ENCODE measurements around the gene SLC25A13. TPM values are rescaled to one million over a fixed set of nuclear protein-coding genes. Genes with fewer than 3 reads are reported as not detected.

SLC25A13 gene
- total RNA-seq, 2 experiments from 2014 or later, result 7.3 to 9.0 TPM

- Mint-ChIP-seq H3K27ac (no peak overlapping the region), H3K4me1 (ENCODE audit: low read depth) (no peaks in the 10 kb centered on the region), H3K9me3 (no peaks in the 10 kb centered on the region), H3K4me3 (no peak overlapping the region), H3K27me3 (no peaks in the 10 kb centered on the region), H3K36me3 (ENCODE audit: low read depth) (peaks cover 23% of the 10 kb centered on the region)
- POLR2A ChIA-PET, result no interaction called here
- no peak for TF ChIP-seq CTCF (IDR thresholded peaks at IDR 0.05)
- CTCF ChIA-PET, result no interaction called here
- intact Hi-C loops (cut with micrococcal nuclease), result no loop called here
- ATAC-seq, result no peak
- no peak for DNase-seq
These were observed 134.2 kb downstream of the SLC25A13 start for GRCh38 chr7:96187735-96188134.

GRCh38 chr7:96184783-96185182 is 137.1 kb downstream of the SLC25A13 start:
- ChIA-PET POLR2A (no interaction called here), CTCF (interaction anchor here (1.1 kb wide), 1 partner anchor 7 kb away, joined by 3 read pairs; no protein-coding TSS in a partner anchor)
- Mint-ChIP-seq H3K9me3 (no peaks in the 10 kb centered on the region), H3K27me3 (no peaks in the 10 kb centered on the region), H3K4me1 (ENCODE audit: low read depth) (no peaks in the 10 kb centered on the region), H3K36me3 (ENCODE audit: low read depth) (peaks cover 25% of the 10 kb centered on the region), H3K27ac (no peak overlapping the region), H3K4me3 (no peak overlapping the region)
- intact Hi-C loops (cut with micrococcal nuclease), result no loop called here
- TF ChIP-seq CTCF (IDR thresholded peaks at IDR 0.05), result no peak
- no peak for DNase-seq
- ATAC-seq, result no peak

GRCh38 chr7:96183163-96183670 is 138.7 kb downstream of the SLC25A13 start:
- H3K4me1 Mint-ChIP-seq (ENCODE audit: low read depth), result no peaks in the 10 kb centered on the region
- ChIA-PET CTCF (no interaction called here), POLR2A (no interaction called here)
- peaks cover 18% of the 10 kb centered on the region for H3K36me3 Mint-ChIP-seq (ENCODE audit: low read depth)
- ATAC-seq (no peak), DNase-seq (no peak)
- no peak for TF ChIP-seq CTCF (IDR thresholded peaks at IDR 0.05)
- no peaks in the 10 kb centered on the region for H3K27me3 Mint-ChIP-seq
- H3K9me3 Mint-ChIP-seq, result no peaks in the 10 kb centered on the region
- H3K27ac Mint-ChIP-seq, result no peak overlapping the region
- intact Hi-C loops (cut with micrococcal nuclease), result no loop called here
- no peak overlapping the region for H3K4me3 Mint-ChIP-seq

DNA sequence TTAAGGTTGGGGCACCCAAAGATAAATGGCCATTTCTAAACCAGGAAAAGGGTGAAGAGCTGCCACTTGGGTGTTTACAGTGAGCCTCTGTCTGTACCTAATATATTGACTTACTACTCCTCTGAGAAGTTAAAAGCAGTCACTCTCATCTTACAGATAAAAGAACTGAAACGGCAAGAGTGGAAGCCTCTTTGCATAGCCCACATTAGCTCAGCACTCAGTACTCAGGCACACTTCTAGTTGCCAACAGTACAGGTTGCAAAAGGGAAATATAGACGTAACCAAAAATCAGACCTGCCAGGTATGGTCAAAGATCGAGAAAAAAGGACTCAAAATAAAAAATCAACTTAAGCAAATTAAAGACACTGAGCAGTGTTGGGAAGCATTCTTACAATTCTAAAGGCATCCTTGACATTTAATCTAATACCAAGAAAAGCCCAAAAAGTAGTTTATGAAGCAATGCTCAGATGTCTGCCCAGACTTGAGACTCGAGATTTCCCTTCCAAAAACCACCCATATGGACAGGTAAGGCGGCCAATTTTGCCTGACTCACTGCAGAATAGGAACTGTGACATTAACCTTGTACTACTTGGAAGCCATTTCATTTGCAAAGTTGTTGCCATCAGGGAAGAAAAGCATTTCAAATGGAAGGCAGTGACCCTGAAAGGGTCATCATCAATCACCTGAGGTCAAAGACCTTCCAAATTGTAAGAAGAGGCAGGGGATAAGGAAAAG is 139.3 kb downstream of the SLC25A13 start:
- no peak overlapping the region for H3K27ac Mint-ChIP-seq
- no peak for TF ChIP-seq CTCF (IDR thresholded peaks at IDR 0.05)
- ATAC-seq, result no peak
- intact Hi-C loops (cut with micrococcal nuclease), result no loop called here
- no peak for DNase-seq
- no peaks in the 10 kb centered on the region for H3K4me1 Mint-ChIP-seq (ENCODE audit: low read depth)
- ChIA-PET POLR2A (no interaction called here), CTCF (no interaction called here)
- no peaks in the 10 kb centered on the region for H3K9me3 Mint-ChIP-seq
- no peak overlapping the region for H3K4me3 Mint-ChIP-seq
- no peaks in the 10 kb centered on the region for H3K27me3 Mint-ChIP-seq
- peaks cover 18% of the 10 kb centered on the region for H3K36me3 Mint-ChIP-seq (ENCODE audit: low read depth)

DNA sequence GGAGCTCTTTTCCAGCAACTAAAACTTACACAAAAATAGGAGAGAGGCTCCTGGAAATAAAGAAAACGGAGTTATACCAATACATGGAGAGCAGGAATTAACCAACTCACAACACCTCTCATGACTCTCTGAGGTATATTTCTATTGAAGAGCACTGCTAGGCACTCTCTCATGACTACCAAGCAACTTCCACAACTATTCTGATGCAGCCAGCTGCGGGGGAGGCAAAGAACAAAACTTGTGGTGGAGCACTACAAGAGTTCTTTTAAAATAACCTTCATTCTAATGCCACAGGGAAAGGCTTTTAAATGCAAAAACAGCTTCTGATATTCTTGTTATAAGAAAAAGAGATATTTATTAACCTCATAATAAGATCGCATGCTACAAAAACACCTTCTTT is 140.7 kb downstream of the SLC25A13 start:
- H3K4me3 Mint-ChIP-seq, result no peak overlapping the region
- no peak for TF ChIP-seq CTCF (IDR thresholded peaks at IDR 0.05)
- intact Hi-C loops (cut with micrococcal nuclease), result no loop called here
- POLR2A ChIA-PET, result no interaction called here
- ATAC-seq, result no peak
- no peaks in the 10 kb centered on the region for H3K4me1 Mint-ChIP-seq (ENCODE audit: low read depth)
- no peak overlapping the region for H3K27ac Mint-ChIP-seq
- H3K36me3 Mint-ChIP-seq (ENCODE audit: low read depth), result peaks cover 18% of the 10 kb centered on the region
- H3K9me3 Mint-ChIP-seq, result no peaks in the 10 kb centered on the region
- CTCF ChIA-PET, result no interaction called here
- H3K27me3 Mint-ChIP-seq, result no peaks in the 10 kb centered on the region
- no peak for DNase-seq

All from activated CD8-positive, alpha-beta T cell treated with anti-CD3 and anti-CD28 coated beads for 36 hours (primary cell).